Activated CD8-positive, alpha-beta T cell treated with anti-CD3 and anti-CD28 coated beads, Interleukin-2, amount 10 ng/mL, durations not matched to agents 7 days and 5 days (primary cell): ENCODE data around the gene MME. TPM values are rescaled to one million over a fixed set of nuclear protein-coding genes. Genes with fewer than 3 reads are reported as not detected.

Experiments
- ATAC-seq: fragments of 150-1000 bp; cut with Tn5 transposase; one replicate; pipeline ENCODE4 v1.10.0; 2021; ENCODE audit warnings: moderate library complexity
- CTCF ChIA-PET: fragments of 350-600 bp; sonication (Branson Sonifier 250); formaldehyde crosslinking; loops from one replicate; lab custom pipeline; 2021; ENCODE audit warnings: antibody characterized with exemption; lab: Charles Lee
- POLR2A ChIA-PET: fragments of 350-600 bp; sonication (Branson Sonifier 250); formaldehyde crosslinking; loops from one replicate; lab custom pipeline; 2021; ENCODE audit warnings: antibody characterized with exemption; lab: Charles Lee
- DNase-seq: peaks from one replicate; pipeline ENCODE4 v3.0.0-alpha.2; 2020
- H3K27ac Mint-ChIP-seq: one replicate; pipeline ENCODE4 v1.8.0; 2021; ENCODE audit warnings: mild to moderate bottlenecking, mixed read lengths
- H3K27me3 Mint-ChIP-seq: one replicate; pipeline ENCODE4 v1.8.0; 2021; ENCODE audit warnings: low read depth, mixed read lengths
- H3K36me3 Mint-ChIP-seq: one replicate; pipeline ENCODE4 v1.8.0; 2021; ENCODE audit warnings: low read depth, mixed read lengths
- H3K4me1 Mint-ChIP-seq: one replicate; pipeline ENCODE4 v1.8.0; 2021; ENCODE audit warnings: low read depth, mixed read lengths
- H3K4me3 Mint-ChIP-seq: one replicate; pipeline ENCODE4 v1.8.0; 2021; ENCODE audit warnings: mild to moderate bottlenecking, mixed read lengths
- H3K9me3 Mint-ChIP-seq: one replicate; pipeline ENCODE4 v1.8.0; 2022; ENCODE audit warnings: mixed read lengths; ENCODE audit not compliant: insufficient read depth
- total RNA-seq, 2 experiments: library from RNA; stranded (reverse); gene quantifications; one replicate each; pipeline ENCODE4 v1.2.3, GENCODE V29; 2021

The MME gene
- total RNA-seq: not detected

DNA sequence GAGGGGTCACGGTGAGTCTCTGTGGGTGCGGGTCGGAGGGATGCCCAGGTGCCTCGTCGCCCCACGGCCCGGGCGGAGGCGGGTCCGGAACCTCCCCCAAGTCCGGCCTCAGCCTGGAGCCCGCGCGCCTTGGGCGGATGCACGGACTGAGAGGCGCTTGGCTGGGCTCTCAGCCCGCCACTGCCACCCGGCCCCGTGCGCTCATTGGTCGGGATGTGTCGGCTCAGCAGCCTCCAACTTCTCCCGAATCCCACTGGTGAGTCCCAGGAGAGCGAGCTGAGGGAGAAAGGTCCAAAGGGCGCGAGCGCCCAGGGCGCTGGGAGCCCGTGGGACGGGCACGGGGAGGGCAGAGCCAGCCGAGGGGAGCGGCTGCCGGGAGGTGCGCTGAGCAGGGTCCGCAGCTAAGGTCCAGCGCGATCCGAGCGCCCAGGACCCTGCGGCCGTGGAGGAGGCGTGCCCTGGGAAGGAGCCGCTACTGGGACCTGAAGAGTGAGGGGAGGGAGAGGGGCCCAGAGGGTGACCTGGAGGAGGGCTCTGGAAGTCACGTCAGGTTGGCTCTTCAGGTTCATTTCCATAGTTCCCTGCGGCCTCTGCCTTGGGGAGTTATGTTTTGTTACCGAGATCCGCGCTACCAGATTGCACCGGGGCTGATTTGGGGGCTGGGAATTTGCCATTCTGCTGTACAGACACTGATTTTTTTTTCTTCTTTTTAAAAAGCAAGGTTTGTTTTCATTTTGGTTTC, at the start of gene MME:
TSS of gene MME (plus strand) at position 574 of the 742 bp plus-strand sequence. CDS start 3,849 bp downstream, outside the sequence.
- H3K27ac Mint-ChIP-seq: no peak within 1 kb of the TSS
- H3K4me3 Mint-ChIP-seq: peak within 1 kb of the TSS; percentile 7
- POLR2A ChIA-PET: no interaction called here
- CTCF ChIA-PET: no interaction called here
- H3K4me1 Mint-ChIP-seq: peaks cover 8% of the 10 kb centered on the region
- peaks cover 42% of the 10 kb centered on the region for H3K27me3 Mint-ChIP-seq
- no peaks in the 10 kb centered on the region for H3K9me3 Mint-ChIP-seq
- DNase-seq (no peak), ATAC-seq (peak; percentile 51)
- no peaks in the 10 kb centered on the region for H3K36me3 Mint-ChIP-seq

GRCh38 chr3:155031186-155031585, 48.9 kb upstream of the MME start:
- Mint-ChIP-seq H3K27me3 (no peaks in the 10 kb centered on the region), H3K4me1 (no peaks in the 10 kb centered on the region), H3K27ac (no peak overlapping the region)

GRCh38 chr3:155032918-155033317, 47.2 kb upstream of the MME start:
- no peak overlapping the region for H3K27ac Mint-ChIP-seq
- no peaks in the 10 kb centered on the region for H3K4me1 Mint-ChIP-seq
- ChIA-PET CTCF (no interaction called here), POLR2A (no interaction called here)
- no peaks in the 10 kb centered on the region for H3K27me3 Mint-ChIP-seq
- peaks cover 3% of the 10 kb centered on the region for H3K9me3 Mint-ChIP-seq
- no peak for DNase-seq
- no peak overlapping the region for H3K4me3 Mint-ChIP-seq
- ATAC-seq: no peak
- H3K36me3 Mint-ChIP-seq: no peaks in the 10 kb centered on the region

More at GRCh38 chr3:155031186-155031585, 48.9 kb upstream of the MME start:
- Mint-ChIP-seq H3K36me3 (no peaks in the 10 kb centered on the region), H3K9me3 (peaks cover 3% of the 10 kb centered on the region), H3K4me3 (no peak overlapping the region)
- ATAC-seq (no peak), DNase-seq (no peak)
- CTCF ChIA-PET: no interaction called here
- POLR2A ChIA-PET: no interaction called here

- no peak for ATAC-seq
- H3K9me3 Mint-ChIP-seq: peaks cover 2% of the 10 kb centered on the region
- ChIA-PET POLR2A (no interaction called here), CTCF (no interaction called here)
- no peak for DNase-seq
- H3K27me3 Mint-ChIP-seq: no peaks in the 10 kb centered on the region
- no peak overlapping the region for H3K27ac Mint-ChIP-seq
- no peak overlapping the region for H3K4me3 Mint-ChIP-seq
- no peaks in the 10 kb centered on the region for H3K4me1 Mint-ChIP-seq
- no peaks in the 10 kb centered on the region for H3K36me3 Mint-ChIP-seq
Observed at GRCh38 chr3:155034786-155035185, 45.3 kb upstream of the MME start.

DNA sequence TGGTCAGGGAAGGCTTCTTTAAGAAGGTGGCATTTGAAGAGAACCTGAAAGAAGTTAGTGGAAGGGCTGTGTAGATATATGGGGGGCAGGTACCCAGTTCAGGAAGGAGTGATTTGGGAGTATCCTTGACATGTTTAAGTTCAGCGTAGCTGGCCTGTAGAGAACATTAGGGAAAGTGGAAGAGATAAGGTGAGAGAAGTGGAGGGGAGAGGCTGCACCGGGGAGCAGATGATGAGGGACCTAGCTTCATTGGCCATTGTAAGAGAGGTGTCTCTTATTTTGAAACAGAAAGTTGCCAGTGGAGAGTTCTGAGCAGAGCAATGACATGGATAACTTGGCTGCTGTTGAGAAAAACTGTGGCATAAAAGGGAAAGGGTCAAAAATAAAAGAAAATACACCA, 44.6 kb upstream of the MME start:
- no peaks in the 10 kb centered on the region for H3K27me3 Mint-ChIP-seq
- POLR2A ChIA-PET: no interaction called here
- ATAC-seq (no peak), DNase-seq (no peak)
- H3K9me3 Mint-ChIP-seq: no peaks in the 10 kb centered on the region
- H3K4me3 Mint-ChIP-seq: no peak overlapping the region
- CTCF ChIA-PET: no interaction called here
- H3K4me1 Mint-ChIP-seq: no peaks in the 10 kb centered on the region
- no peaks in the 10 kb centered on the region for H3K36me3 Mint-ChIP-seq
- H3K27ac Mint-ChIP-seq: no peak overlapping the region

DNA sequence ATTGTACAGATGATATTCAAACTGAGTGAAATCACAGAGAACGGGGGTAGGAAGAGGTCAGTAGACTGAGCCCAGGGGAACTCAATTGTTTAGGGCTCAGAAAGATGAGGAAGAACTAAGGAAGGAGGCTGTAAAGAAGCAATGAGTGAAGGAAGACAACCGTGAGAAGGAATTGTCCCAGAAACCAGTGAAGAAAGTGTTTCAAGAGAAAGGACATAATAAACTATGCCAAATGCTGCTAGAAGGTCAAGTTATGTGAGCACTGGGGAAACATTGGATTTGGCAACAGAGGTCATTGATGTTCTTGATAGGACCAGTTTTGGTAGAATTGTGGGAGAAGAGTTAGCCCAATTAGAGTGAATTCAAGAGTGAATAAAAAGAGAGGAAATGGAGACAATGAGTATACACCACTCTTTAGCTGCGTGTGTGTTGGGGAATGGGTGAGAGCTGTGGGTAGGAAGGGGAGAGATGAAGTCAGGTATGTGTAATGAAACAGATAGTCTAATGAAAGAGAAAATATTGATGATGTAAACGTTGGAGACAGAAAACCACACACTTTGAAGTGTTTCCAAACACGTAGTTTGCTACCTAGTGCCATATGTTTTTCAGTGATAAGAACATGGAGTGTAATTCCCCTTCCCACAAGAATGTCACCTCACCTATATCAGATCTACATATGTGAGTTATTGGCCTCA, 42.5 kb upstream of the MME start:
- H3K4me1 Mint-ChIP-seq: no peaks in the 10 kb centered on the region
- DNase-seq: no peak
- H3K27me3 Mint-ChIP-seq: no peaks in the 10 kb centered on the region
- CTCF ChIA-PET: no interaction called here
- H3K4me3 Mint-ChIP-seq: no peak overlapping the region
- no peak overlapping the region for H3K27ac Mint-ChIP-seq
- POLR2A ChIA-PET: no interaction called here
- ATAC-seq: no peak
- no peaks in the 10 kb centered on the region for H3K9me3 Mint-ChIP-seq
- no peaks in the 10 kb centered on the region for H3K36me3 Mint-ChIP-seq

DNA sequence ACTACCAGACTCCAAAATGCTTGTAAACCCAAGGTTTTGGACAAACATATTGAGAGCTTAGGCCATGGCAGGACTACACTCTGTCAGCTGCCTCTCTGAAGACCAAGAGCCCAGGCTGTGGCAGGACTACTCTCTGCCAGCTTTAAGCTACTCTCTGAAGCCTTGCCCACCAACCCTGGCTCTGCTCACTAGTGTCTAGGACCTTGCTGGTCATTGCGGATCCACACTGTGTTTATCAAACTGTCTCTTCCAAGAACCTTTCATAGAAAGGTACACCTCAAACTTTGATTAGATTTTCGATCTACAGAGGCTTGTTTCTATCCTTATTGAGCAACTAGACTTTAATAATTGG, 41.9 kb upstream of the MME start:
- no peaks in the 10 kb centered on the region for H3K27me3 Mint-ChIP-seq
- no peak for DNase-seq
- H3K9me3 Mint-ChIP-seq: no peaks in the 10 kb centered on the region
- CTCF ChIA-PET: no interaction called here
- no peaks in the 10 kb centered on the region for H3K4me1 Mint-ChIP-seq
- H3K4me3 Mint-ChIP-seq: no peak overlapping the region
- no peak for ATAC-seq
- POLR2A ChIA-PET: no interaction called here
- no peak overlapping the region for H3K27ac Mint-ChIP-seq
- no peaks in the 10 kb centered on the region for H3K36me3 Mint-ChIP-seq

DNA sequence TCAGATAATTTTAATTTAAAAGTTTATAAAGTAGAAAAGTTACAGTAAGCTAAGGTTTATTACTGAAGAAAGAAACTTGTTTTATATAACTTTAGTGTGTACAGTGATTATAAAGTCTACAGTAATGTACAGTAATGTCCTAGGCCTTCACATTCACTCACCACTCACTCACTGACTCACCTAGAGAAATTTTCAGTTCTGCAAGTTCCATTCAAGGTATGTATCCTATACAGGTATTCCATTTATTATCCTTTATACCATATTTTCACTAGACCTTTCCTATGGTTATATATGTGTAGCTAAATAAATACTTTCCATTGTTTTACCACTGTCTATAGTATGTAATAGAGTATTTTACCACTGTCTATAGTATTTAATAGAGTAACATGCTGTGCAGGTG, 33.2 kb upstream of the MME start:
- H3K27me3 Mint-ChIP-seq: no peaks in the 10 kb centered on the region
- no peak for DNase-seq
- H3K4me3 Mint-ChIP-seq: no peak overlapping the region
- no peak overlapping the region for H3K27ac Mint-ChIP-seq
- ChIA-PET POLR2A (no interaction called here), CTCF (no interaction called here)
- H3K9me3 Mint-ChIP-seq: peaks cover 4% of the 10 kb centered on the region
- ATAC-seq: no peak
- no peaks in the 10 kb centered on the region for H3K36me3 Mint-ChIP-seq
- no peaks in the 10 kb centered on the region for H3K4me1 Mint-ChIP-seq

DNA sequence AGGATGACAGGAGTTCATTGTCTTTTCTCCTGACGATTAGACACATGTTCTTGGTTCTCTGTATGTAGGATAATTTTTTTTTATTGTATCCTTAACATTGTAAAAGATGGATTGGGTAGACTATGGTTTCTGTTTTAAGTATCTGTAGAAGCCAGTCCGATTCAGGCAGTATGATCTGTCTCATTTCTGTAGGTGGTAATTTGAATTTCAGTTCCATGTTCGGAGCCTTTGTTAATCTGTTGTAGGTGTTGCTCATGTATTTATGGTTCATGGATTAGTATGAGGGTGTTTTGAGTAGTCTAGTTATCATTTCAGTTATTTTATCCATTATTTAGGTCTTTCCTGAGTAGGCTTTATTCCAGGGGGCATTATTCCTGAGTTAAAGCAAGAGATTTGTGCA, 32.4 kb upstream of the MME start:
- ChIA-PET POLR2A (no interaction called here), CTCF (no interaction called here)
- no peak overlapping the region for H3K4me3 Mint-ChIP-seq
- no peak for ATAC-seq
- H3K36me3 Mint-ChIP-seq: no peaks in the 10 kb centered on the region
- H3K27ac Mint-ChIP-seq: no peak overlapping the region
- H3K27me3 Mint-ChIP-seq: no peaks in the 10 kb centered on the region
- peaks cover 4% of the 10 kb centered on the region for H3K9me3 Mint-ChIP-seq
- no peak for DNase-seq
- H3K4me1 Mint-ChIP-seq: no peaks in the 10 kb centered on the region

GRCh38 chr3:155049959-155050358, 30.2 kb upstream of the MME start:
- ATAC-seq: no peak
- H3K36me3 Mint-ChIP-seq: no peaks in the 10 kb centered on the region
- peaks cover 9% of the 10 kb centered on the region for H3K9me3 Mint-ChIP-seq
- ChIA-PET CTCF (no interaction called here), POLR2A (no interaction called here)
- H3K4me3 Mint-ChIP-seq: no peak overlapping the region
- no peaks in the 10 kb centered on the region for H3K4me1 Mint-ChIP-seq
- H3K27me3 Mint-ChIP-seq: no peaks in the 10 kb centered on the region
- no peak overlapping the region for H3K27ac Mint-ChIP-seq
- DNase-seq: no peak

DNA sequence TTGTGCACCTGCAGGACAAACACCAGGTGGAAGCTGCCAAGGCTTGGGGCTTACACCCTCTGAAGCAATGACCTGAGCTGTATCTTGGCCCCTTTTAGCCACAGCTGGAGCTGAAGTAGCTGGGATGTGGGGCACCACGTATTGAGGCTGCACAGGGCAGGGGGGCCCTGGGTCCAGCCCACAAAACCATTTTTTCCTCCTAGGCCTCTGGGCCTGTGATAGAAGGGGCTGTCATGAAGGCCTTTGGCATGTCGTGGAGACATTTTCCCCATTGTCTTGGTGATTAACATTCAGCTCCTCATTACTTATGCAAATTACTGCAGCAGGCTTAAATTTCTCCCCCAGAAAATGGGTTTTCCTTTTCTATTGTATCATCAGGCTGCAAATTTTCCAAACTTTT, 27.6 kb upstream of the MME start:
- ATAC-seq (no peak), DNase-seq (no peak)
- Mint-ChIP-seq H3K9me3 (peaks cover 9% of the 10 kb centered on the region), H3K4me1 (no peaks in the 10 kb centered on the region), H3K27ac (no peak overlapping the region), H3K4me3 (no peak overlapping the region), H3K27me3 (no peaks in the 10 kb centered on the region), H3K36me3 (no peaks in the 10 kb centered on the region)
- POLR2A ChIA-PET: no interaction called here
- CTCF ChIA-PET: no interaction called here

GRCh38 chr3:155053756-155054155, 26.4 kb upstream of the MME start:
- DNase-seq (no peak), ATAC-seq (no peak)
- Mint-ChIP-seq H3K9me3 (peaks cover 9% of the 10 kb centered on the region), H3K4me1 (no peaks in the 10 kb centered on the region), H3K4me3 (no peak overlapping the region), H3K27me3 (no peaks in the 10 kb centered on the region), H3K27ac (no peak overlapping the region), H3K36me3 (no peaks in the 10 kb centered on the region)
- ChIA-PET POLR2A (no interaction called here), CTCF (no interaction called here)
